Medulla oblongata (tissue), 1 donor: Measurements from ENCODE around the gene XRRA1.
"Not testable (repeated sequence)": the region's sequence is repeated elsewhere in the genome, so short reads cannot be mapped to it uniquely, and the experiment has no call there.

Experiments used
- DNase-seq: peaks from one replicate; pipeline ENCODE4 v3.0.0-alpha.2; 2015; ENCODE audit errors: extremely low spot score

XRRA1 gene

DNA sequence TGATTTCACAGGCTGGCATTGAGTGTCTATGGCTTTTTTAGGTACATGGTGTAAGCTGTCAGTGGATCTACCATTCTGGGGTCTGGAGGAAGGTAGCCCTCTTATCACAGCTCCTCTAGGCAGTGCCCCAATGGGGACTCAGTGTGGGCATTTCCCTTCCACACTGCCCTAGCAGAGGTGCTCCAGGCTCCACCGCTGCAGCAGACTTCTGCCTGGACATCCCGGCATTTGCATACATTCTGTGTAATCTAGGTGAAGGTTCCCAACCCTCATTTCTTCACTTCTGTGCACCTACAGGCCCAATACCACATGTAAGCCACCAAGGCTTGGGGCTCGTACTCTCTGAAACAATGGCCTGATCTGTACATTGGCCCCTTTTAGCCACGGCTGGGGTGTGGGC, 122.0 kb downstream of the XRRA1 start:
- no peak for DNase-seq

- not testable (repeated sequence) for DNase-seq
These were observed 123.3 kb downstream of the XRRA1 start for GRCh38 chr11:74825596-74825995.

DNA sequence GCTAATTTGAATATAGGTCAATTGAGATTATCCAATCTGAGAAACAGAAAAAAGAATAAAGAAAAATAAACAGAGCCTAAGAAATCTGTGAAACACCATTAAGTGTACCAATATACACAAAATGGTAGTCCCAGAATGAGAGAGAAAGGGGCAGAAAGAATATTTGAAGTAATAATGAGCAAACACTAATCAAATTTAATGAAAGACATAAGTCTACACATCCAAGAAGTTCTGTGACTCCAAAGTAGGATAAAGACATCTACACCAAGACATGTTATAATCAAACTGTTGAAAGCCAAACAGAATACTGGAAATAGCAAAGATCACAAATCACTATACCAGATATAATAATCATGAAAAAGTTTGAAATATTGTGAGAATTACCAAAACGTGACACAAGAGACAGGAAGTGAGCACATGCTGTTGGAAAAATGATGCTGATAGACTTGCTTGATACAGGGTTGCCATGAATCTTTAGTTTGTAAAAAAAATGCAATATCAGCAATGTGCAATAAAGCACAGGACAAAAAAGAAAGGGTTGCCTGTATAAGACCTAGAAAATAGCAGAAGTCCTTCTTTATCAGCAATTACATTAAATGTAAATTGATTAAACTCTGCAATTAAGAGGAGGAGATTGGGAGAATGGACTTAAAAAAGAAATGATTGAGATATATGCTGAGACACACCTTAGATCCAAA, 124.5 kb downstream of the XRRA1 start:
- no peak for DNase-seq

GRCh38 chr11:74822170-74822569, 126.7 kb downstream of the XRRA1 start:
- peak; percentile 67 for DNase-seq

- DNase-seq: no peak
These were observed 128.1 kb downstream of the XRRA1 start for GRCh38 chr11:74820763-74821162.

DNA sequence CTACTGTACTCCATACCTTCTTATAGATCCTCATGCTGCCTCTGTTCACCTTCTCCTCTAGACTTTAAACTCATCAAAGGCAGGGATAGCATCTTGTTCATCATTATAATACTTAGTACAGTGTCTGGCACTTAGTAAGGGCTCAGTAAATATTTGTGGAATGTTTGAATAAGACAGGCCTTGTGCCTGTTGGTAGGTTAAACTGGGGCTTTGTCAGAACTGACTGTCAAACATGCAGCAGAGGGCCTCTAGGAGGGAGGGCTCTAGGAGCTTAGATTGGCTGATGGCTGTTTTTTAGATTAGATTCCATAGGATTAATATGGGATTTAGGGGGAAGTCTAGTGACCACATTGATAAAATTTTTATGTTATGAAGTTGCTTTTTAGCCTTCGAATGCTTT, 129.5 kb downstream of the XRRA1 start:
- no peak for DNase-seq

- no peak for DNase-seq
These were observed 130.5 kb downstream of the XRRA1 start for GRCh38 chr11:74818283-74818946.

DNA sequence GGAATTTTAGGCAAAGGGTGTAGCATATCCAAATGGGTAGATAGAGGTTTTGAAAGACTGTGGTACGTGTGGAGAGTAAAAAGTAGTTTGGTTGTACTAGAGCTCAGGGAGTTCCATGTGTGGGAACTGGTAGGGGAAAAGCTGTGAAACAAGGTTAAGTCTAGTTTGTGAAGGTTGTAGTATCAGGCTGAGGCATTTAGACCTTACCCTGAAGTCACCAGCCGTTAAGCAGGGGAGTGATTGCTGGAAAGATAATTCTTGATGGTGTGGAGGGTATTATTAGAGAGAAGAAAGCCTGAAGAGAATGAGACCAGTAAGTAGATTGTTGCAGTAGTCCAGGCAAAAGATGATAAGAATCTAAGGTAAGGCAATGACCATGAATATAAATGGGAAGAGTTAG, 132.2 kb downstream of the XRRA1 start:
- no peak for DNase-seq

- DNase-seq: peak; percentile 13
These were observed 132.9 kb downstream of the XRRA1 start for GRCh38 chr11:74815966-74816365.

GRCh38 chr11:74809801-74810200, 139.1 kb downstream of the XRRA1 start:
- no peak for DNase-seq

GRCh38 chr11:74806267-74806666, 142.6 kb downstream of the XRRA1 start:
- no peak for DNase-seq

DNA sequence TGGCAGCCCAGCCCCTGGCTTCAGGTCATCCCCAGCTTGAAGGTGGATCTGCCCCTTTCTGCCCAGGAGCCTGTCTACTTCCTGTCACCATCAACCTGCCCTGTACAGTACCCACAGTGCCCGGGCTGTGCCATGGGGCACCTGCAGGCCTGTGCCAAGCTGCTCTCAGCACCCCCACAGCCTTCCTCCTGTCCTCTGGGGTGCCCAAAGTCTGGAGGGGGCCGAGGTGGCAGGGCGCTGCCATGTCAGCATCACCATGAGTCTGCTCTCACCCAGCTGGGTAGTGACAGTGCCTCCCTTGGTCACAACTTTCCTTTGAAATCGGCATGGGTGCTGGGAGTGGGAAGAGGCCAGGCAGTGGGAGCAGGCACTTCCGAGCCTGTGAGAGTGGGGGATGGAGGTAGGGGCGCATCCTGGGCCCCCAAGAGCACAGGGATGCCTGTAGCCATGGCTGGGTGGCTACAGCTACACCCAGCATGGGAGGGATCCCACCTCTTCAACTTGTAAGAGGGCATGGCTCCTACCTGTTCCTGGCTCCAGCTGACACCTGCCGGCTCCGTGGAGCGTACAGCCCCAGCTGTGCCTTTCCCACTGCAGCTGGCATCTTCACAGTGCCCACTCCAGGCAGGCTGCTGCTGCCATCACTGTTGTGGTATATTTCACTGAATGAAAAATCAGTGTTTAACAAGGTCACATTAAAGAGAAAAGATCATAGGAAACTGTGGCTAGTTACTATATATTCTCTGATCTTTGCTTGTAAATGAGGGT, 157.4 kb downstream of the XRRA1 start:
- DNase-seq: no peak
